CD14-positive monocyte (primary cell): ENCODE data around the gene USP24. TPM values are rescaled to one million over a fixed set of nuclear protein-coding genes. Genes with fewer than 3 reads are reported as not detected.

ENCODE experiments used
- DNase-seq, 3 donors: peaks; one replicate each; pipeline ENCODE4 v3.0.0-alpha.2; 2011 to 2022
- H2AFZ ChIP-seq: 2 replicates; pipeline ENCODE4 v1.6.0; 2012; ENCODE audit warnings: mild to moderate bottlenecking, low read depth, low read length, inconsistent platforms; ENCODE audit not compliant: insufficient read depth, poor library complexity, severe bottlenecking
- H3K27ac ChIP-seq, 2 donors: 1 replicate in 1 of 2; 2 replicates in 1 of 2; pipeline ENCODE4 v1.5.1; 2012 to 2013; ENCODE audit warnings: low read length in 2 of 2, control low read depth in 1 of 2, inconsistent platforms in 1 of 2, low read depth in 1 of 2, mild to moderate bottlenecking in 1 of 2
- H3K27me3 ChIP-seq, 2 donors: one replicate each; pipeline versions ENCODE4 v1.6.0 to v1.6.1; 2011 to 2013; ENCODE audit warnings: low read length in 2 of 2; ENCODE audit not compliant: control insufficient read depth in 2 of 2, insufficient read depth in 2 of 2
- H3K36me3 ChIP-seq, 2 donors: replicated peaks in 1 of 2; 1 replicate in 1 of 2; 2 replicates in 1 of 2; pipeline versions ENCODE4 v1.5.1 to v1.6.1; 2012 to 2013; ENCODE audit warnings: low read length in 2 of 2, control low read depth in 1 of 2, inconsistent platforms in 1 of 2, mild to moderate bottlenecking in 1 of 2; ENCODE audit not compliant: insufficient read depth in 2 of 2, control insufficient read depth in 1 of 2
- H3K4me1 ChIP-seq, 2 donors: 1 replicate in 1 of 2; 2 replicates in 1 of 2; pipeline versions ENCODE4 v1.5.1 to v1.6.1; 2012 to 2013; ENCODE audit warnings: low read length in 2 of 2, control low read depth in 1 of 2, inconsistent platforms in 1 of 2, mild to moderate bottlenecking in 1 of 2, moderate library complexity in 1 of 2; ENCODE audit not compliant: insufficient read depth in 2 of 2, control insufficient read depth in 1 of 2
- H3K4me2 ChIP-seq: replicated peaks from 2 replicates; pipeline ENCODE3; 2012; ENCODE audit warnings: low read length, moderate library complexity, mild to moderate bottlenecking; ENCODE audit not compliant: poor library complexity, severe bottlenecking; ENCODE audit errors: extremely low read depth
- H3K4me3 ChIP-seq, 3 experiments: fragments of 200-600 bp in 1 of 3; sonication (generic) in 1 of 3; replicated peaks in 1 of 3; 1 replicate in 2 of 3; 2 replicates in 1 of 3; pipeline ENCODE4 v1.5.1; 2011 to 2013; ENCODE audit warnings: low read length in 3 of 3, mild to moderate bottlenecking in 3 of 3, control low read depth in 2 of 3, low read depth in 2 of 3, inconsistent platforms in 1 of 3, moderate library complexity in 1 of 3
- H3K79me2 ChIP-seq: 2 replicates; pipeline ENCODE4 v1.6.0; 2012; ENCODE audit warnings: mild to moderate bottlenecking, control low read depth, inconsistent platforms, low read length, moderate library complexity; ENCODE audit not compliant: insufficient read depth
- H3K9ac ChIP-seq: 2 replicates; pipeline ENCODE4 v1.6.0; 2017; ENCODE audit warnings: low read length, mild to moderate bottlenecking; ENCODE audit not compliant: insufficient read depth, poor library complexity, severe bottlenecking
- H3K9me3 ChIP-seq, 2 donors: replicated peaks in 1 of 2; 1 replicate in 1 of 2; 2 replicates in 1 of 2; pipeline versions ENCODE4 v1.5.1 to v1.6.1; 2012 to 2013; ENCODE audit warnings: low read length in 2 of 2, control low read depth in 1 of 2; ENCODE audit not compliant: control insufficient read depth in 1 of 2, insufficient read depth in 1 of 2
- H4K20me1 ChIP-seq: 2 replicates; pipeline ENCODE4 v1.6.0; 2012; ENCODE audit warnings: mild to moderate bottlenecking, low read length, control low read depth, moderate library complexity; ENCODE audit not compliant: insufficient read depth
- H3K27ac Mint-ChIP-seq, 7 donors: one replicate each; pipeline ENCODE4 v1.8.0; 2020; ENCODE audit warnings: mild to moderate bottlenecking in 7 of 7, mixed read lengths in 7 of 7, moderate library complexity in 6 of 7, inconsistent platforms in 2 of 7
- H3K27me3 Mint-ChIP-seq, 3 donors: one replicate each; pipeline ENCODE4 v1.8.0; 2021 to 2022; ENCODE audit warnings: low read depth in 3 of 3, mild to moderate bottlenecking in 3 of 3, mixed read lengths in 3 of 3, moderate library complexity in 3 of 3, inconsistent platforms in 1 of 3
- H3K36me3 Mint-ChIP-seq, 2 donors: one replicate each; pipeline ENCODE4 v1.8.0; 2020; ENCODE audit warnings: mixed read lengths in 2 of 2, inconsistent platforms in 1 of 2, mild to moderate bottlenecking in 1 of 2
- H3K4me1 Mint-ChIP-seq: one replicate; pipeline ENCODE4 v1.8.0; 2020; ENCODE audit warnings: mild to moderate bottlenecking, mixed read lengths
- H3K4me3 Mint-ChIP-seq, 2 donors: one replicate each; pipeline ENCODE4 v1.8.0; 2020; ENCODE audit warnings: mild to moderate bottlenecking in 2 of 2, mixed read lengths in 2 of 2, moderate library complexity in 1 of 2
- H3K9me3 Mint-ChIP-seq, 7 donors: one replicate each; pipeline ENCODE4 v1.8.0; 2020 to 2022; ENCODE audit warnings: mixed read lengths in 7 of 7, mild to moderate bottlenecking in 6 of 7, moderate library complexity in 6 of 7, inconsistent platforms in 2 of 7
- WGBS: methylation state at CpG from one replicate; pipeline ENCODE4 v1.1.5; 2013; ENCODE audit warnings: missing lambda C conversion rate; ENCODE audit not compliant: insufficient coverage; 5-methylcytosine and 5-hydroxymethylcytosine counted together
- intact Hi-C, 2 donors: fragments of 100-400 bp; cut with micrococcal nuclease; formaldehyde crosslinking; loops; one replicate each; pipeline versions ENCODE4 v1.15.0 to v1.15.1; 2023
- polyA plus RNA-seq, 3 donors: library from polyadenylated mRNA; depleted of rRNA in 1 of 3; unstranded in 2 of 3; stranded (reverse) in 1 of 3; fragments of 300-500 nt in 2 of 3; fragments of >200 nt in 1 of 3; fragmentation: Illumina TruSeq in 2 of 3; gene quantifications; 1 replicate in 2 of 3; 2 replicates in 1 of 3; pipeline ENCODE4 v1.2.3, GENCODE V29; 2012 to 2021
- TF ChIP-seq, protein P1 (sequence below): fragments of 200-600 bp; IDR thresholded peaks from one replicate; pipeline ENCODE4 v1.8.0; 2022; ENCODE audit warnings: antibody characterized with exemption, mild to moderate bottlenecking

The USP24 gene
- polyA plus RNA-seq, 3 donors = 1.1 to 14.2 (median 2.1) TPM

DNA sequence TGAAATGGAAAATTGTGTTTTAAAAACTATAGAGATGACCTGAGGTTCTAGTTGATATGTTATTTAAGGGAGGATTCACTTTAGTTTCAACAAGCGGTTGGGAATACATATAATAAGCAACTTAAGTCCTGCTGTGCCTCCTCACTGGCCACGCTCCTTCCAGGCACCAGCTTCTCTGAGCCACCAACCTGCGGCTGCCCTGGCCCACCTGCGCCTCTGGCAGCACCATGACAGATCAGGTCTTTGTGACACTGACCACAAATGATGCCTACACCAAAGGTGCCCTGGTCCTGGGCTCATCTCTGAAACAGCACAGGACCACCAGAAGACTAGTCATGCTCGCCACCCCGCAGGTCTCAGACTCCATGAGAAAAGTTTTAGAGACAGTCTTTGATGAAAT lies 7.0 kb upstream of the USP24 start:
- Histone ChIP-seq H3K9ac (no peak overlapping the region), H3K36me3 (no peaks in the 10 kb centered on the region), H2AFZ (no peak overlapping the region), H3K27ac (no peak overlapping the region), H3K4me1 (peaks cover 12 to 14% of the 10 kb centered on the region in 2 donors), H3K4me3 (no peak overlapping the region), H3K27me3 (no peaks in the 10 kb centered on the region), H3K4me2 (no peak overlapping the region), H3K9me3 (no peaks in the 10 kb centered on the region), H3K79me2 (no peaks in the 10 kb centered on the region), H4K20me1 (no peaks in the 10 kb centered on the region)
- intact Hi-C loops = no loop called here
- peaks cover 14% of the 10 kb centered on the region for H3K4me1 Mint-ChIP-seq
- DNase-seq = no peak
- 73% methylated on average over 4 of the region's 6 CpGs for WGBS
- TF ChIP-seq, protein P1, sequence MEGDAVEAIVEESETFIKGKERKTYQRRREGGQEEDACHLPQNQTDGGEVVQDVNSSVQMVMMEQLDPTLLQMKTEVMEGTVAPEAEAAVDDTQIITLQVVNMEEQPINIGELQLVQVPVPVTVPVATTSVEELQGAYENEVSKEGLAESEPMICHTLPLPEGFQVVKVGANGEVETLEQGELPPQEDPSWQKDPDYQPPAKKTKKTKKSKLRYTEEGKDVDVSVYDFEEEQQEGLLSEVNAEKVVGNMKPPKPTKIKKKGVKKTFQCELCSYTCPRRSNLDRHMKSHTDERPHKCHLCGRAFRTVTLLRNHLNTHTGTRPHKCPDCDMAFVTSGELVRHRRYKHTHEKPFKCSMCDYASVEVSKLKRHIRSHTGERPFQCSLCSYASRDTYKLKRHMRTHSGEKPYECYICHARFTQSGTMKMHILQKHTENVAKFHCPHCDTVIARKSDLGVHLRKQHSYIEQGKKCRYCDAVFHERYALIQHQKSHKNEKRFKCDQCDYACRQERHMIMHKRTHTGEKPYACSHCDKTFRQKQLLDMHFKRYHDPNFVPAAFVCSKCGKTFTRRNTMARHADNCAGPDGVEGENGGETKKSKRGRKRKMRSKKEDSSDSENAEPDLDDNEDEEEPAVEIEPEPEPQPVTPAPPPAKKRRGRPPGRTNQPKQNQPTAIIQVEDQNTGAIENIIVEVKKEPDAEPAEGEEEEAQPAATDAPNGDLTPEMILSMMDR = no peak
- H3K4me3 Mint-ChIP-seq = no peak overlapping the region
- peaks cover 0 to 5% (median 0%) of the 10 kb centered on the region in 7 donors for H3K9me3 Mint-ChIP-seq
- H3K27ac Mint-ChIP-seq = no peak overlapping the region
- H3K36me3 Mint-ChIP-seq = no peaks in the 10 kb centered on the region
- no peaks in the 10 kb centered on the region for H3K27me3 Mint-ChIP-seq

DNA sequence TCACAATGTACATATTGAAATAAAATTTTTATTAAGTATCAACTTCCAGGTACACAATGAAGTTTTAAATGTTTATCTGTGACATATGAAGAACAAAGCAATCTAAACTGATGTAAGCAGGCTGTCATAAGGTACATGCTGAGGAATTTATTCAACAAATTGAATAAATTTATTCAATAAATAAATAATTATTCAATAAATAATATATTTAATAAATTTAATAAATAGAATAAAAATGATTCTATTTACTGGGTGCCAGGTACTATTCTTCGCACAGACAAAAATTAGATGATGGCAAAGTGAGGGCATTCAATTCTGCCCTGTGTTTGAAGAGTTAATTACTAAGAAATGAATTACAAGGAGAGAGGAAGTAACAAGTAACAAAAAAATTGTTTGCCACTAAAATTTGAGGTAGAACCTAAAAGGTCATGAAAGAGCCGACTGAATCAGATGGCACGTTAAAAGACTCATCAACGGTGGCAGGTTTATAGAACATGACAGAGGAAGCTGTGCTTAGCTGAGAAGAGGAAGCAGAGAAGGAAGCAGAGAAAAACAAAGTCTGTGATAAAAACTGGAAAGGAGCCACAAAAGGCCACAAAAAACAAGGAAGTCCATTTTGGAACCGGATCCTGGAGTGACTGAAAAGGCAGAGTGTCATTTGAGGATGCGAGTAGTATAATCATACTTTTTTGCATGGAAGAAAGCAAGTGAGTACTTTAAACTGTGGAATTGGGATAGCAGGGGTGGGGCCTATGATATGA lies 2.2 kb upstream of the USP24 start:
- H3K4me1 Mint-ChIP-seq = peaks cover 49% of the 10 kb centered on the region
- Histone ChIP-seq H3K36me3 (no peaks in the 10 kb centered on the region), H3K27ac (peak overlapping the region in 1 of 2 donors; percentile 17), H3K4me2 (peak overlapping the region; percentile 46), H2AFZ (no peak overlapping the region), H4K20me1 (peaks cover 18% of the 10 kb centered on the region), H3K79me2 (peaks cover 41% of the 10 kb centered on the region), H3K9ac (no peak overlapping the region), H3K4me1 (peaks cover 45 to 52% of the 10 kb centered on the region in 2 donors), H3K27me3 (no peaks in the 10 kb centered on the region), H3K9me3 (no peaks in the 10 kb centered on the region), H3K4me3 (peak overlapping the region in 1 of 3 experiments; percentile 4)
- H3K36me3 Mint-ChIP-seq = peaks cover 0 to 2% of the 10 kb centered on the region in 2 donors
- H3K27ac Mint-ChIP-seq = peak overlapping the region; percentile 62 to 88 (median 83)
- DNase-seq = peak; percentile 83 to 90 (median 89)
- peak overlapping the region in 1 of 2 donors; percentile 52 for H3K4me3 Mint-ChIP-seq
- H3K9me3 Mint-ChIP-seq = no peaks in the 10 kb centered on the region
- WGBS = 14% methylated on average over 5 of the region's 6 CpGs
- intact Hi-C loops = loop anchor here in 1 of 2 donors (10.0 kb wide), 1 partner anchor 57 kb away; no protein-coding TSS in a partner anchor
- H3K27me3 Mint-ChIP-seq = peaks cover 0 to 5% (median 0%) of the 10 kb centered on the region in 3 donors
- TF ChIP-seq, protein P1 = no peak
